Measurements from ENCODE around the gene BCR.

BCR gene

DNA sequence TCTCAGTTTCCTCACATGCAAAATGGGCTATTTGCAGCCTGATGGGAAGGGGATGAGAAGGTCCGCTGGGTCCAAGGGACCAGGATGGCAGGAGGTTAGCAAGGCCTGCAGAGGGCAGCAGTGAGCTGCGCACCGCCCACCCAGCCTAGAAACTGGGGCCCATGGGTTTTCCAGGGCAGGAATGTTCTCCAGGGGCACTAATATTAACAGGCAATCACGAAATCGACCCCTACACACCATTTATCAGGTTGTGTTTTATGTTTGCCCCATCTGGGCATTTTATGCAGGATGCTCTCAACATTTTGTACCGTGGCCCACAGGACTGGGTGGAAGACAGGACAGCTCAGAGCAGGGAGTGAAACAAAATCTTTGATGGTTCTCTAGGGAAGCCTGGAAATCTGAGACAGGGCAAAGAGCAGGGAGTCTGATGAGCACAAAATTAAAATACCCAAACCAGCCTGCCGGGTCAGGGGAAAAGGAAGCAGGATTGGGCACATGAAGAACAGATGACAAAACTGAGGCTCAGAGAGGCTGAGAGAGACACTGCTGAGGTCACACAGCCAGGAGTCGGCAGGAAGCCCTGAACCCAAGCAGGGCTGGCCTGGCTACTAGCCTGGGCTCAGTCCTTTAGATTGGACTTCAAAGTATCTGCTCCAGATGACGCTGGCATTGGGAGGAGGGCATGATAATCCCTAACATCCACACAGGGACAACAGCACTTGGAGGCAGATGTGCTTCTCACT is 1.6 kb upstream of the BCR start:
- DNase-seq: no peak

GRCh38 chr22:23179381-23180299 is 669 bp upstream of the BCR start:
- no peak for DNase-seq

DNA sequence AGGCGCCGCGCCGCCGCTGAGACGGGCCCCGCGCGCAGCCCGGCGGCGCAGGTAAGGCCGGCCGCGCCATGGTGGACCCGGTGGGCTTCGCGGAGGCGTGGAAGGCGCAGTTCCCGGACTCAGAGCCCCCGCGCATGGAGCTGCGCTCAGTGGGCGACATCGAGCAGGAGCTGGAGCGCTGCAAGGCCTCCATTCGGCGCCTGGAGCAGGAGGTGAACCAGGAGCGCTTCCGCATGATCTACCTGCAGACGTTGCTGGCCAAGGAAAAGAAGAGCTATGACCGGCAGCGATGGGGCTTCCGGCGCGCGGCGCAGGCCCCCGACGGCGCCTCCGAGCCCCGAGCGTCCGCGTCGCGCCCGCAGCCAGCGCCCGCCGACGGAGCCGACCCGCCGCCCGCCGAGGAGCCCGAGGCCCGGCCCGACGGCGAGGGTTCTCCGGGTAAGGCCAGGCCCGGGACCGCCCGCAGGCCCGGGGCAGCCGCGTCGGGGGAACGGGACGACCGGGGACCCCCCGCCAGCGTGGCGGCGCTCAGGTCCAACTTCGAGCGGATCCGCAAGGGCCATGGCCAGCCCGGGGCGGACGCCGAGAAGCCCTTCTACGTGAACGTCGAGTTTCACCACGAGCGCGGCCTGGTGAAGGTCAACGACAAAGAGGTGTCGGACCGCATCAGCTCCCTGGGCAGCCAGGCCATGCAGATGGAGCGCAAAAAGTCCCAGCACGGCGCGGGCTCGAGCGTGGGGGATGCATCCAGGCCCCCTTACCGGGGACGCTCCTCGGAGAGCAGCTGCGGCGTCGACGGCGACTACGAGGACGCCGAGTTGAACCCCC is 798 bp downstream of the BCR start:
- DNase-seq: no peak

DNA sequence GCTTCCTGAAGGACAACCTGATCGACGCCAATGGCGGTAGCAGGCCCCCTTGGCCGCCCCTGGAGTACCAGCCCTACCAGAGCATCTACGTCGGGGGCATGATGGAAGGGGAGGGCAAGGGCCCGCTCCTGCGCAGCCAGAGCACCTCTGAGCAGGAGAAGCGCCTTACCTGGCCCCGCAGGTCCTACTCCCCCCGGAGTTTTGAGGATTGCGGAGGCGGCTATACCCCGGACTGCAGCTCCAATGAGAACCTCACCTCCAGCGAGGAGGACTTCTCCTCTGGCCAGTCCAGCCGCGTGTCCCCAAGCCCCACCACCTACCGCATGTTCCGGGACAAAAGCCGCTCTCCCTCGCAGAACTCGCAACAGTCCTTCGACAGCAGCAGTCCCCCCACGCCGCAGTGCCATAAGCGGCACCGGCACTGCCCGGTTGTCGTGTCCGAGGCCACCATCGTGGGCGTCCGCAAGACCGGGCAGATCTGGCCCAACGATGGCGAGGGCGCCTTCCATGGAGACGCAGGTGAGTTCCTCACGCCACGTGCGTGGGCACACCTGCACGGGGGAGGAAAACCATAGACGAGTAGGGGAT is 1.5 kb downstream of the BCR start:
- no peak for DNase-seq

- DNase-seq: peak; percentile 46
Observed at GRCh38 chr22:23182309-23183060, 2.2 kb downstream of the BCR start.

GRCh38 chr22:23183061-23183698 is 2.9 kb downstream of the BCR start:
- DNase-seq: no peak

DNA sequence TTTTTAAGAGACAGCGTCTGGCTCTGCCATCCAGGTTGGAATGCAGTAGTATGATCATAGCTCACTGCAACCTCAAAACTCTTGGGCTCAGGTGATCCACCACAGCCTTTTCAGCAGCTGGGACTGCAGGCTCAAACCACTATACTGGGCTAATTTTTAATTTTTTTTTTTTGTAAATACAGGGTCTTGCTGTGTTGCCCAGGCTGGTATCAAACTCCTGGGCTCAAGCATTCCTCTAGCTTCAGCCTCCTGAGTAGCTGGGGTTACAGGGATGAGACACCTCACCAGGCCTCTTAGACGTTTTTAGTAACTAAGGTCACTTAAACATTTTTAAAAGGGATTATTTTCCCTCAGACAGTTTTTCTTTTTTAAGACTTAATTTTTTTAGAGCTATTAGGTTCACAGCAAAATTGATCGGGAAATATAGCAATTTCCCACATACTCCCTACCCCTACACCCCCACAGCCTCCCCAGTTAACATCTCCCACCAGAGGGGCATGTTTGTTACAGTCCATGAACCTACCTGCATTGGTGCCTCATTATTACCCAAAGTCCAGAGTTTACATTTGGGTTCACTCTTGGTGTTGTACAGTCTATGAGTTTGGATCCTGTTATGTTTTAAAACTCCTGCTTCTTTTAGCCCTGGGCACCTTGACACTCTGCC is 3.9 kb downstream of the BCR start:
- DNase-seq: no peak

DNA sequence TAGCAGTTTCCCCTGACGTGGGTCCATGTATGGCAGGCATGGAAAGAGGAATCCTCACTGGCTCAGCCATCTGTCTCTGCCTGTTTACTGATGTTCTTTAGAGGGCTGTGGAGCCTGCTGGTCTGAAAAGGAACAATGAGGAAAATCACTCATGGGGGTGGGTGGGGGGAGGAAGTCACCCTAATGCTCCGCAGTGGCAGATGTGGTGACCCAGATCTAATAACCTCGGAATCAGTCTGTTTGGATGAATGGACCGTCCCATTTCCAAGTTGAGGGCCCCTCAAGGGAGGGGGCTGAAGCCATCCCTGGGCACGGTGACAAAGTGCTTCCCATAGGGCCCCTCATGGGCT is 4.4 kb downstream of the BCR start:
- DNase-seq: no peak

DNA sequence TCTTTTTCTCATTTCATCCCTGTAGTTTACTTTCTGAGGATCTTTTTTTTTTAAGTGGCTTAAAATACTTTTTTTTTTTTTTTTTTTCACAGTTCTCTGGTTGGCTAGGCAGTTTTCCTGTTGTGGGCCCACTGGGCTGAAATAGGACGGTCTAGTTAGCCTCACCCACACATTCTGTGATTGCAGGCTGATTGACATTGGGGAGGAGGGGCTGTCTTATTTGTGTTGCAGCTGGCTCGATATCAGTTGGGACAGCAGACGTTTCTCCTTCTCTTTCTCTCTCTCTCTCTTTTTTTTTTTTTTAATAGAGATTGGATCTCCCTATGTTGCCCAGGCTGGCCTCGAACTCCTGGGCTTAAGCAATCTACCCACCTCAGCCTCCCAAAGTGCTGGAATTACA is 6.9 kb downstream of the BCR start:
- no peak for DNase-seq

GRCh38 chr22:23187871-23188700 is 7.8 kb downstream of the BCR start:
- DNase-seq: no peak

DNA sequence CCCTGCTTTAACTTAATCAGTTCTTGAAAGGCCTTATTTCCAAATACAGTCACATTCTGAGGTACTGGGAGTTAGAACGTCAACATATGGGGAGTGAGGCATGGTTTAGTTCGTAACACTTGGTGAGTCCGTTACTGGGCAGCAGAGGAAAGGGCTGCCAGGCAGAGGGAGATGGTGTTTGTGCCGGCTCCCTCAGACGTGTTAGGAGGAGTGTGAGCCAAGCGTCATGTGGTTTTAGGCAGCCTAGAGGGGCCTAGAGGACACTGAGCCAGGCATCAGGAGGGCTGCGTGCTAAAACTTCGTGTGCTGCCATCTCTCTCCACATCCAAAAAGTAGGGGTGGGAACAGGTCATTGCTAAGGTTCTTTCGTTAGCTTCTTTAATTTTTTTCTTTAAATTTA is 10.2 kb downstream of the BCR start:
- DNase-seq: no peak

GRCh38 chr22:23192133-23192532 is 11.8 kb downstream of the BCR start:
- DNase-seq: no peak

GRCh38 chr22:23192558-23192957 is 12.2 kb downstream of the BCR start:
- DNase-seq: no peak

DNA sequence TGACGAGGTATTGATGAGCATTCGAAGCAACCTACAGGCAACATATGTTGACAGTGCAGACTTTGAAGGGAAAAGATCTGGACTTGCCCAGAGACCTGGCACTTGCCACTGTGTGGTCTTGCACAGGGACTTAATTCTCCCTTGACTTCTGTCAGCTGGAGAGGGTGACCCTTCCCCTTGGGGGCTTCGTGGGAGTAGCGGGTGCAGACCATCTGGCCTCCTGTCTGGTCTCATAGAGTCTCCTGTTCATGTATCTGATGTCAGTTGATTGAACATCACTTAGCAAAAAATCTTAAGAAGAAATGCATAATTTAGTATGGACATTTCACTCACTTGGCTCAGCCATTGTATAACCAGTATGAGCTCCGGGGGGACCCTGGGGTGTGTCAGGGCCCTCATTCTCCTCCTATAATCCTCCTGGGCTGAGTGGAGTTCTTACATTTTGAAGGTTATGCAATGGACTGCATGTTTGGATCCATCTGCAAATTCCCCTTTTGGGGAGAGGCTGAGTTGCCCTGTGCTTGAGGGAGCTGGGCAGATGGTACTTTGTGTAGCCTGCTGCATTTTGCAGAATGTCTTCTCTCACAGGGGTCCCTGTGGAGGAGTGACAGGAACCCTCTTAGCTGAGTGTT is 13.0 kb downstream of the BCR start:
- DNase-seq: no peak

- no peak for DNase-seq
Observed at GRCh38 chr22:23193882-23194281, 13.6 kb downstream of the BCR start.

- DNase-seq: no peak
Observed at GRCh38 chr22:23196165-23196564, 15.9 kb downstream of the BCR start.

- DNase-seq: no peak
Observed at GRCh38 chr22:23197836-23198235, 17.5 kb downstream of the BCR start.

DNA sequence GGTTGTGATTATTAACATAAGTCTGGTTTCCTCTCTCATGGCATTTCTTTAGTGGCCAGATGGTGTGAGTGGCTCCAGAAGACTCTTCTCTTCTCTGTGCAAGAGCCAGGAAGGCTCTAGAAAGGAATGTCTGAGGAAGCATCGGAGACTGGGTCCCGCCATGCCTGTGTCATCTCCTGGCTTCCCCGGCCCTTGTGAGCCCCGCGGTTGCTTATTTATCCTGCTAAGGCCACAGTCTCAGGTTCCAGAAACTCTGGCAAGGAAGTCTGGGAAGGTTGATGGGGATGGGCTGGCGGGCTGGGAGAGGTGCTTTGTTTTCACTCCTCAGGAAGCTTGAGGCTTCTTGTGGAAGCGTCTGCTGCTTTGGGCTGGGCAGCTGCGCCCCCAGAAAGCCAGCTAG is 18.9 kb downstream of the BCR start:
- no peak for DNase-seq

DNA sequence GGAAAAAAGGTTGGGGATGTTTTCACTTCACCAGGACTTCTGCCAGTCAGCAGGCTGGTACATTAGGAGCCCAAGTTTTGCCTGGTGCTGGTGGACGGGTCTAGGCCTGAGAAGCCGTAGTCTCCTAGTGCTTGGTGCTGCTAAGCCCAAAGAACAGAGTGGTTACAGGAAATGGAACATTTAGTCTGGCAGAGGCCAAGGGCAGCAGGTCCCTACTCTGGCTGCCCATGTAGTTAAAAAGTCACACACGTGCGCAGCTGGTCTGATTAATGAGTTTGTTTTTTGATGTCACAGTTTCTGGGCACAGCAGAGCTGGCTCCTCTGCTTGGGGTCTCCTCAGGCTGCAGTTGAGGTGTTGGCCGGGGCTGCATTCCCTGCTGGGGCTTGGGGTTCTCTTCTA is 20.6 kb downstream of the BCR start:
- no peak for DNase-seq
